Measurements from ENCODE around the gene CRYGB. TPM values are rescaled to one million over a fixed set of nuclear protein-coding genes. Genes with fewer than 3 reads are reported as not detected.
A peak's percentile ranks its signal among the peaks of the same experiment; 100 is the strongest.

CRYGB gene
- total RNA-seq, 1 experiment from 2014 or later = not detected

- no peaks in the 10 kb centered on the region for H3K27me3 ChIP-seq (ENCODE audit: control insufficient read depth, insufficient read depth, low read length)
- in situ Hi-C loops (cut with HindIII; ENCODE audit: low pct_unique_long_range_greater_than_20kb, low sequenced_read_pairs) = no loop called here
- no peaks in the 10 kb centered on the region for H3K4me1 ChIP-seq (ENCODE audit: control insufficient read depth, insufficient read depth, low read length)
- no peaks in the 10 kb centered on the region for H3K36me3 ChIP-seq (ENCODE audit: control insufficient read depth, insufficient read depth, low read length)
- no TSS peak for BruUV-seq (replicated peaks)
- ChIA-PET CTCF (no interaction called here), POLR2A (no interaction called here)
- intact Hi-C loops (cut with micrococcal nuclease; ENCODE audit: unreplicated experiment) = no loop called here
- TF ChIP-seq CTCF (IDR thresholded peaks at IDR 0.05) (no peak), SIN3A (IDR thresholded peaks at IDR 0.05; ENCODE audit: borderline replicate concordance, insufficient read depth, low read depth, low read length) (no peak), TCF7L2 (IDR thresholded peaks at IDR 0.05; ENCODE audit: low read depth, low read length) (no peak), POLR2AphosphoS5 (IDR thresholded peaks at IDR 0.05; ENCODE audit: low read depth, low read length) (no peak), REST (IDR thresholded peaks at IDR 0.05; ENCODE audit: insufficient read depth in 1 of 2, low read depth in 2 of 2, low read length in 1 of 2) (no peak)
- DNase-seq (ENCODE audit: low read depth, low spot score) (no peak), ATAC-seq (no peak)
- no peak overlapping the region for H3K4me3 ChIP-seq (ENCODE audit: low read depth in 2 of 2, low read length in 2 of 2)
- H3K27ac ChIP-seq (ENCODE audit: low read length) = no peak overlapping the region
- no peaks in the 10 kb centered on the region for H3K9me3 ChIP-seq (ENCODE audit: control insufficient read depth, insufficient read depth, low read depth, low read length)
These were observed 15.2 kb downstream of the CRYGB start for GRCh38 chr2:208130712-208131110.

- ChIA-PET CTCF (no interaction called here), POLR2A (no interaction called here)
- ATAC-seq (peak; percentile 34; the same call in 1 of the 2 replicates), DNase-seq (ENCODE audit: low read depth, low spot score) (no peak)
- Histone ChIP-seq H3K27ac (ENCODE audit: low read length) (no peak within 1 kb of the TSS), H3K9me3 (ENCODE audit: control insufficient read depth, insufficient read depth, low read depth, low read length) (no peaks in the 10 kb centered on the region), H3K36me3 (ENCODE audit: control insufficient read depth, insufficient read depth, low read length) (no peaks in the 10 kb centered on the region), H3K4me1 (ENCODE audit: control insufficient read depth, insufficient read depth, low read length) (no peaks in the 10 kb centered on the region), H3K27me3 (ENCODE audit: control insufficient read depth, insufficient read depth, low read length) (no peaks in the 10 kb centered on the region), H3K4me3 (ENCODE audit: low read depth in 2 of 2, low read length in 2 of 2) (no peak within 1 kb of the TSS)
- TF ChIP-seq POLR2AphosphoS5 (IDR thresholded peaks at IDR 0.05; ENCODE audit: low read depth, low read length) (no peak), TCF7L2 (IDR thresholded peaks at IDR 0.05; ENCODE audit: low read depth, low read length) (no peak), CTCF (IDR thresholded peaks at IDR 0.05) (no peak), SIN3A (IDR thresholded peaks at IDR 0.05; ENCODE audit: borderline replicate concordance, insufficient read depth, low read depth, low read length) (no peak), REST (IDR thresholded peaks at IDR 0.05; ENCODE audit: insufficient read depth in 1 of 2, low read depth in 2 of 2, low read length in 1 of 2) (no peak)
- intact Hi-C loops (cut with micrococcal nuclease; ENCODE audit: unreplicated experiment) (no loop called here), in situ Hi-C loops (cut with HindIII; ENCODE audit: low pct_unique_long_range_greater_than_20kb, low sequenced_read_pairs) (no loop called here)
- no TSS peak for BruUV-seq (replicated peaks)
These were observed 15.9 kb downstream of the CRYGB start, which contains the start of gene CRYGC for GRCh38 chr2:208129744-208130711. Gene CRYGC, minus strand, starts transcription at chr2:208129828. Its CDS starts 36 bp downstream, at chr2:208129792.

All from Panc1 (cell line).